Gastroesophageal sphincter (tissue), 4 donors: ENCODE results near the gene ENPEP. TPM values are rescaled to one million over a fixed set of nuclear protein-coding genes. Genes with fewer than 3 reads are reported as not detected.

Experiments
- ATAC-seq: fragments of 150-250 bp; one replicate; pipeline ENCODE4 v1.9.1; 2016; ENCODE audit warnings: mild to moderate bottlenecking, moderate library complexity
- H3K27ac ChIP-seq, 4 donors: fragments of 200-600 bp; sonication (generic) in 3 of 4; 1 replicate in 3 of 4; 2 replicates in 1 of 4; pipeline ENCODE4 v1.5.1; 2016 to 2019
- H3K27me3 ChIP-seq: fragments of 200-600 bp; sonication (generic); one replicate; pipeline ENCODE4 v1.5.1; 2019
- H3K36me3 ChIP-seq, 2 donors: fragments of 200-600 bp; sonication (generic); one replicate each; pipeline ENCODE4 v1.5.1; 2019; ENCODE audit warnings: control low read depth in 1 of 2
- H3K4me1 ChIP-seq, 3 donors: fragments of 200-600 bp; sonication (generic); 1 replicate in 2 of 3; 2 replicates in 1 of 3; pipeline ENCODE4 v1.5.1; 2016 to 2019; ENCODE audit warnings: control low read depth in 2 of 3
- H3K4me3 ChIP-seq, 2 donors: fragments of 200-600 bp; sonication (generic); one replicate each; pipeline ENCODE4 v1.5.1; 2019; ENCODE audit warnings: mild to moderate bottlenecking in 1 of 2, moderate library complexity in 1 of 2
- H3K9me3 ChIP-seq, 3 donors: fragments of 200-600 bp; sonication (generic); one replicate each; pipeline ENCODE4 v1.5.1; 2017 to 2019; ENCODE audit warnings: control low read depth in 2 of 3
- CTCF ChIP-seq, 4 experiments: fragments of 200-600 bp in 2 of 4; fragments of 450-650 bp in 2 of 4; sonication (generic) in 1 of 4; IDR thresholded peaks; one replicate each; pipeline ENCODE4 v1.5.1; 2017 to 2019; ENCODE audit warnings: antibody characterized with exemption in 4 of 4, mild to moderate bottlenecking in 2 of 4, moderate library complexity in 2 of 4
- EP300 ChIP-seq: sonication (generic); formaldehyde crosslinking; IDR thresholded peaks from one replicate; pipeline ENCODE4 v1.6.1; 2017; ENCODE audit warnings: antibody characterized with exemption, mild to moderate bottlenecking
- POLR2A ChIP-seq, 2 donors: fragments of 450-650 bp; IDR thresholded peaks; one replicate each; pipeline ENCODE4 v1.6.1; 2017; ENCODE audit warnings: antibody characterized with exemption in 2 of 2, mild to moderate bottlenecking in 2 of 2, moderate library complexity in 1 of 2
- POLR2AphosphoS5 ChIP-seq: sonication (generic); formaldehyde crosslinking; IDR thresholded peaks from one replicate; pipeline ENCODE4 v1.6.1; 2017; ENCODE audit warnings: antibody characterized with exemption
- WGBS, 2 donors: methylation state at CpG; one replicate each; pipeline ENCODE4 v1.1.5; 2018; ENCODE audit warnings: low coverage in 1 of 2; 5-methylcytosine and 5-hydroxymethylcytosine counted together
- total RNA-seq, 4 donors: library from RNA; depleted of rRNA; stranded (reverse); fragments of >200 nt; gene quantifications; one replicate each; pipeline ENCODE4 v1.1.0, GENCODE V29; 2016

Gene ENPEP
- total RNA-seq, 4 donors from 2014 or later, result 2.9 to 7.0 (median 6.3) TPM

GRCh38 chr4:110449947-110450346 lies 26.0 kb upstream of the ENPEP start:
- Histone ChIP-seq H3K4me1 (no peaks in the 10 kb centered on the region), H3K27me3 (no peaks in the 10 kb centered on the region), H3K9me3 (no peaks in the 10 kb centered on the region), H3K27ac (no peak overlapping the region), H3K36me3 (no peaks in the 10 kb centered on the region), H3K4me3 (no peak overlapping the region)
- no peak for ATAC-seq
- WGBS, 2 donors, result 93 to 100% methylated on average over 1 to 2 of the region's 2 CpGs
- TF ChIP-seq EP300 (no peak), POLR2AphosphoS5 (no peak), POLR2A (IDR thresholded peaks at IDR 0.05) (no peak), CTCF (IDR thresholded peaks at IDR 0.05) (no peak)

- 51 to 60% methylated on average over 1 to 2 of the region's 2 CpGs for WGBS, 2 donors
- no peak for TF ChIP-seq POLR2AphosphoS5
- TF ChIP-seq EP300, result no peak
- no peak for TF ChIP-seq CTCF (IDR thresholded peaks at IDR 0.05)
- no peak for TF ChIP-seq POLR2A (IDR thresholded peaks at IDR 0.05)
- Histone ChIP-seq H3K4me3 (no peak overlapping the region), H3K36me3 (no peaks in the 10 kb centered on the region), H3K4me1 (no peaks in the 10 kb centered on the region), H3K27ac (no peak overlapping the region), H3K9me3 (no peaks in the 10 kb centered on the region), H3K27me3 (no peaks in the 10 kb centered on the region)
- no peak for ATAC-seq
Measured at GRCh38 chr4:110452546-110452945, 23.4 kb upstream of the ENPEP start.

GRCh38 chr4:110454441-110454840 lies 21.5 kb upstream of the ENPEP start:
- no peak for TF ChIP-seq POLR2A (IDR thresholded peaks at IDR 0.05)
- no peak for TF ChIP-seq EP300
- TF ChIP-seq CTCF (IDR thresholded peaks at IDR 0.05), result no peak
- TF ChIP-seq POLR2AphosphoS5, result no peak
- WGBS, 2 donors, result 22 to 24% methylated on average over 2 of the region's 2 CpGs

GRCh38 chr4:110458494-110459266 lies 17.3 kb upstream of the ENPEP start:
- 64 to 78% methylated on average over 4 of the region's 4 CpGs for WGBS, 2 donors

More at GRCh38 chr4:110454441-110454840, 21.5 kb upstream of the ENPEP start:
- Histone ChIP-seq H3K27ac (no peak overlapping the region), H3K27me3 (no peaks in the 10 kb centered on the region), H3K4me3 (no peak overlapping the region), H3K9me3 (no peaks in the 10 kb centered on the region), H3K4me1 (no peaks in the 10 kb centered on the region), H3K36me3 (no peaks in the 10 kb centered on the region)
- no peak for ATAC-seq

More at GRCh38 chr4:110458494-110459266, 17.3 kb upstream of the ENPEP start:
- Histone ChIP-seq H3K9me3 (no peaks in the 10 kb centered on the region), H3K4me1 (no peaks in the 10 kb centered on the region), H3K4me3 (no peak overlapping the region), H3K36me3 (no peaks in the 10 kb centered on the region), H3K27ac (no peak overlapping the region), H3K27me3 (no peaks in the 10 kb centered on the region)
- ATAC-seq, result no peak
- TF ChIP-seq POLR2A (IDR thresholded peaks at IDR 0.05) (no peak), EP300 (no peak), CTCF (IDR thresholded peaks at IDR 0.05) (no peak), POLR2AphosphoS5 (no peak)
